AG09309 (cell line): Measurements from ENCODE around the gene CAMK1D.

ENCODE experiments used
- DNase-seq: peaks from one replicate; pipeline ENCODE4 v3.0.0-alpha.2; 2010; ENCODE audit warnings: low read depth
- H3K4me3 ChIP-seq: 2 replicates; pipeline ENCODE4 v1.5.1; 2011; ENCODE audit warnings: mild to moderate bottlenecking, low read depth, low read length, moderate library complexity; ENCODE audit not compliant: control insufficient read depth
- TF ChIP-seq, protein P1 (sequence below): IDR thresholded peaks from 2 replicates; pipeline ENCODE4 v1.5.1; 2011; ENCODE audit warnings: mild to moderate bottlenecking, low read depth, low read length, inconsistent platforms; ENCODE audit not compliant: insufficient read depth, control insufficient read depth; ENCODE audit errors: missing control alignments

Gene CAMK1D

DNA sequence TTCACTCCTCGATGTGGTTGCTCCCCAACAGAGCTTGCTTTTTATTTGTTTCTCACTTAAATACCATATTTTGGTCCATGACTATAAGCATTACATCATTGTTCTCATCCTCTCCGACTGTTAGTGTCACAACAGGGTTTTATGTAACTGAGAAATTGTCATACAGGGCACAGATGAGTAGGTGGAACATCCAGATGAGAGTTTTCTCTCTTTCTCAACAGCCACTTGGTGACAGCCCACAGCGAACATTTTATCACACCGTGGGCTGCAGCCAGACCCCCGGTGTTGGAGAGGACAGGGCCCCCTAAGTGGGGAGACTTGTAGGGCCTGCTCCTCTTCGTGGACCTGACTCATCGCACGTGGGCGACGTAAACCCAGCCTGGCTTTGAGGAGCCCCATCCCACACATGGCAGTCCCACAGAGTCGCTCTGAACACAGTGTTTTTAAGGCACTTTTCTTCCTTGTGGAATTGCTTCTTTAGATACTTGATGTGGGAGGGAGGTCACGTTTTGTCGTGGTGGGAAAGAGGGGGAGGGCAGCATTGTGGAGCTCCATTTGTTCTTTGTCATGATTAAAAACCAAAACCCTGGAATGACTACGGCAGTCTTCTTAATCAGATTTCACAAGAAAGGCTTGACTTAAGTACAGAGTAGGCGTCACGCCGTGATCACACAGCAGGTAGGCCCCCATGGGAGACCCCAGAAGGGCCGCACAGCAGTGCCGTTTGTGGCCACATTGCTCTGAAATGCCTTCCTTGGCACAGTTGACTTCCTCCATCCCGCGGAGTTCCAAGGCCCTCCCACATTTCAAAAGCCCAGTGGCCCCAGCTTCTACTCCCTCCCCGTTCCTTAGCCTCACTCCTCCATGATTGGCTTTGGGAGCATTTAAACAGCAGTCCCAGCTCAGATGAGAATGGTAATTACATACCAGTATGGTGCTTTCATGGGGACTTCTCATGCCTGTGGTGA, 431.6 kb downstream of the CAMK1D start:
- H3K4me3 ChIP-seq = no peak overlapping the region
- TF ChIP-seq, protein P1, sequence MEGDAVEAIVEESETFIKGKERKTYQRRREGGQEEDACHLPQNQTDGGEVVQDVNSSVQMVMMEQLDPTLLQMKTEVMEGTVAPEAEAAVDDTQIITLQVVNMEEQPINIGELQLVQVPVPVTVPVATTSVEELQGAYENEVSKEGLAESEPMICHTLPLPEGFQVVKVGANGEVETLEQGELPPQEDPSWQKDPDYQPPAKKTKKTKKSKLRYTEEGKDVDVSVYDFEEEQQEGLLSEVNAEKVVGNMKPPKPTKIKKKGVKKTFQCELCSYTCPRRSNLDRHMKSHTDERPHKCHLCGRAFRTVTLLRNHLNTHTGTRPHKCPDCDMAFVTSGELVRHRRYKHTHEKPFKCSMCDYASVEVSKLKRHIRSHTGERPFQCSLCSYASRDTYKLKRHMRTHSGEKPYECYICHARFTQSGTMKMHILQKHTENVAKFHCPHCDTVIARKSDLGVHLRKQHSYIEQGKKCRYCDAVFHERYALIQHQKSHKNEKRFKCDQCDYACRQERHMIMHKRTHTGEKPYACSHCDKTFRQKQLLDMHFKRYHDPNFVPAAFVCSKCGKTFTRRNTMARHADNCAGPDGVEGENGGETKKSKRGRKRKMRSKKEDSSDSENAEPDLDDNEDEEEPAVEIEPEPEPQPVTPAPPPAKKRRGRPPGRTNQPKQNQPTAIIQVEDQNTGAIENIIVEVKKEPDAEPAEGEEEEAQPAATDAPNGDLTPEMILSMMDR = no peak

GRCh38 chr10:12781976-12782375, 432.6 kb downstream of the CAMK1D start:
- TF ChIP-seq, protein P1 = no peak
- DNase-seq = no peak
- H3K4me3 ChIP-seq = no peak overlapping the region

More for the DNA sequence above, 431.6 kb downstream of the CAMK1D start:
- DNase-seq = peak; percentile 42

- TF ChIP-seq, protein P1 = peak; percentile 62
- H3K4me3 ChIP-seq = no peak overlapping the region
- no peak for DNase-seq
Measured at GRCh38 chr10:12782537-12782936, 433.2 kb downstream of the CAMK1D start.

GRCh38 chr10:12783293-12783692, 433.9 kb downstream of the CAMK1D start:
- TF ChIP-seq, protein P1 = no peak
- no peak for DNase-seq
- no peak overlapping the region for H3K4me3 ChIP-seq

GRCh38 chr10:12784646-12785045, 435.3 kb downstream of the CAMK1D start:
- H3K4me3 ChIP-seq = no peak overlapping the region
- TF ChIP-seq, protein P1 = no peak
- no peak for DNase-seq

- H3K4me3 ChIP-seq = no peak overlapping the region
- DNase-seq = no peak
- TF ChIP-seq, protein P1 = no peak
Measured at GRCh38 chr10:12785415-12785831, 436.1 kb downstream of the CAMK1D start.
